NCI-H748 (cell line): ENCODE results near the gene HYLS1.

Experiments
- DNase-seq: peaks from one replicate; lab custom pipeline; 2025; ENCODE audit not compliant: unreplicated experiment; lab: John Stamatoyannopoulos, UW

HYLS1 gene

DNA sequence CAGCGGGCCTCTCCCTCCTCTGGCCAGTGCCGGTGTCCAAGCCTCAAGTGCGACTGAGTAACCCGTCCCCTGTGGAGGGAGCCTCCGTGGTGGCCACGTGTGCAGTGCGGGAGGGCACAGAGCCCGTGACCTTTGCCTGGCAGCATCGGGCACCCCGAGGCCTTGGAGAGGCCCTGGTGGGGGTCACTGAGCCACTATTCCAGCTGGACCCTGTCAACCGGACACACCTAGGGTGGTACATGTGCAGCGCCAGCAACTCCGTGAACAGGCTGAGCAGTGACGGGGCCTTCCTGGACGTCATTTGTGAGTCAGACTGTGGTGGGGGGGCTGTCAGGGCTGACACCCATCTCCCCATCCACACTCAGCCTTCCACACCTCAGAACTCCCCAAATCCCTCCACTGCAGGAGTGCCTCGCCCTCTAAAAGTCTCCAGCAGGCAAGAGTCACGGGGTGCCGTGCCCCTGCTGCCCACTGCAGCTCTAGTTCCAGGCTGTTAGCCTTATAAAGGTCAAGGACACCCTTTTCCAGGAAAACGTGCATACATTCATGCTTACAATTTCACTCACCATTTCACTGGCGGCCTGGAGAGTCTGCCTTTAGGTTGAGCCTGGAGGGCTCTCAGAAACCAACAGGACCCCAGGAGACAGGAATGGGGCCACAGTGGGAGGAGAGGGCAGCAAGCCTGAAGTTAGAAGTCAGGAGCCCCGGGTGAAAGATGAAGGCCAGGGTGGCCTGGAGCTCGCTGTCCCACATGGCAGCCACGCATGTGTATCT is 61.0 kb downstream of the HYLS1 start:
- DNase-seq: no peak

DNA sequence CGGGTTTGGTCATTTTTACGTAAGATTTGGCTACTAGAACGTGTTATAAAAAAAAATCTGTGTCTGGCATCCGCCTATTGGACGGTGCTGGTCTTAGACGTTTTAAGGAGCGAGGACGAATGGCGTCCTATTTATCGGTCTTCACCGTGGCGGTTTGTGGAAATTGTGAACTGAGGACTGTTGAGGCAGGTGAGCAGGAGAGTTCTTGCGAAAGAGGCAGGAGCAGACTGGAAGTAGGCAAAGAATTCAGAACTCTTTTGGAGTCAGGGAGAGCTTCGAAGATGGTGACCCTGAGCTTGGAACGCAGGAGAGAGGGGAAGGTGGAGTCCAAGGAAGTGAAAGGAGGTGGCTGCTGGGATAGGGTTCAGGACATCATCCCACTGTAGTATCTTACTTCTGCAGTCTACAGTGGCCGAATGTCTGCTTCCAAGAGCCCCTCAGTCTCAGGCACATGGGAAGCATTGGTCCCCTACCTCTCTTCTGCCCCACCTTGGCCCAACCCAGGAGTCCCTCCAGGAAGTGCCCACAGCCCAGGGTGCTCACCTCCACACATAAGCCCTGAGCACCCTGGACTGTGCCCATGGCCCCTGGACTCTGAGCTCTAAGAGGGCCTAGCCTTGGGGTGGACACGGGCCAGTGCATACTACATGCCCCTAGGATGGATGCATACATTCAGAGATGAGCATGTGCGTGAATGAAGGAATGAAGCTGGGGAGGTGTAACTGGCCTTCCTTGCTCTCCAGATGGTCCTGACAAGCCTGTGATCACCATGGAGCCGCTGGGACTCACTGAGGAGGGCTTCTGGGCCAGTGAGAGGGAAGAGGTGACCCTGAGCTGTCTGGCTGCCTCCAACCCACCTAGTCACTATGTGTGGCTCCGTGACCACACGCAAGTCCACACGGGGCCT is 62.1 kb downstream of the HYLS1 start:
- DNase-seq: no peak

DNA sequence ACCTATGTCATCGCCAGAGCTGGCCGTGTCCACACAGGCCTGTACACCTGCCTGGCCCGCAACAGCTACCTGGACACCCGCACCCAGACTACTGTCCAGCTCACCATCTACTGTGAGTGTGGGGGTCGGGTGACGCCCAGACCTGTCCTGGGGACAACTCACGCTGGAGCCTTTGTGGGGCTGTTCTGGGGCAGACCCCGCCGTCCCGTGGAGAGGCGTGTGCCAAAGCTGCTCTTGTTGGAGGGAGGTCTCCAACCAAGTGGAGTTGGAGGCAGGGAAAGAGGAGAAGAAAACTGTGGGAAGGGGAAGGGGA is 62.7 kb downstream of the HYLS1 start:
- no peak for DNase-seq
